H1 (cell line): Measurements from ENCODE around the gene ABCA1. TPM values are rescaled to one million over a fixed set of nuclear protein-coding genes. Genes with fewer than 3 reads are reported as not detected.

Experiments
- CTCF ChIA-PET: fragments of 300-600 bp; sonication (Branson Sonifier 250); formaldehyde crosslinking; loops from one replicate; lab custom pipeline; 2021; ENCODE audit not compliant: partially characterized antibody; lab: Charles Lee
- POLR2A ChIA-PET: fragments of 300-600 bp; sonication (Branson Sonifier 250); formaldehyde crosslinking; loops from one replicate; lab custom pipeline; 2021; ENCODE audit warnings: inconsistent platforms; ENCODE audit not compliant: partially characterized antibody; lab: Charles Lee
- DNase-seq, 2 experiments: peaks; one replicate each; pipeline versions ENCODE4 v3.0.0 to v3.0.0-alpha.2; 2010 to 2022; ENCODE audit warnings: low spot score in 2 of 2, low read depth in 1 of 2, mixed read lengths in 1 of 2
- FAIRE-seq: peaks from 2 replicates; lab custom pipeline; 2011; peaks lifted over from hg19 to GRCh38; lab: Jason Lieb, UNC
- H2AFZ ChIP-seq: 2 replicates; pipeline ENCODE4 v1.8.1; 2012; ENCODE audit warnings: low read length, inconsistent platforms
- H2AK5ac ChIP-seq: 2 replicates; pipeline ENCODE4 v1.6.1; 2013; ENCODE audit warnings: low read depth, low read length
- H2BK120ac ChIP-seq: replicated peaks from 2 replicates; pipeline ENCODE3; 2013; ENCODE audit warnings: low read depth, low read length, inconsistent platforms
- H2BK12ac ChIP-seq: 2 replicates; pipeline ENCODE4 v1.6.1; 2013; ENCODE audit warnings: low read depth, low read length
- H2BK15ac ChIP-seq: 2 replicates; pipeline ENCODE4 v1.6.1; 2013; ENCODE audit warnings: low read length
- H2BK20ac ChIP-seq: 2 replicates; pipeline ENCODE4 v1.6.1; 2013; ENCODE audit warnings: low read length
- H2BK5ac ChIP-seq: 2 replicates; pipeline ENCODE4 v1.6.1; 2013; ENCODE audit warnings: low read depth, low read length
- H3K14ac ChIP-seq: 2 replicates; pipeline ENCODE4 v1.6.1; 2013; ENCODE audit warnings: inconsistent platforms; ENCODE audit not compliant: insufficient read length
- H3K18ac ChIP-seq: 2 replicates; pipeline ENCODE4 v1.6.1; 2013; ENCODE audit warnings: low read length; ENCODE audit errors: extremely low read depth
- H3K23ac ChIP-seq: 2 replicates; pipeline ENCODE4 v1.6.1; 2013; ENCODE audit warnings: inconsistent platforms; ENCODE audit not compliant: insufficient read length
- H3K23me2 ChIP-seq: 2 replicates; pipeline ENCODE4 v1.6.1; 2013; ENCODE audit warnings: low read depth, low read length
- H3K27ac ChIP-seq: 2 replicates; pipeline ENCODE4 v1.6.1; 2011; ENCODE audit warnings: low read depth, low read length, inconsistent platforms
- H3K27me3 ChIP-seq, 4 experiments: replicated peaks in 1 of 4; 1 replicate in 1 of 4; 2 replicates in 3 of 4; pipeline versions ENCODE4 v1.6.1 to v1.8.1; 2011 to 2013; ENCODE audit warnings: low read length in 3 of 4, mild to moderate bottlenecking in 3 of 4, inconsistent platforms in 2 of 4, mixed read lengths in 2 of 4, moderate library complexity in 1 of 4; ENCODE audit not compliant: control insufficient read depth in 3 of 4, insufficient read depth in 3 of 4; ENCODE audit errors: extremely low read depth in 1 of 4
- H3K36me3 ChIP-seq, 4 experiments: 2 replicates each; pipeline versions ENCODE4 v1.6.1 to v1.8.1; 2011 to 2013; ENCODE audit warnings: mild to moderate bottlenecking in 4 of 4, low read length in 3 of 4, moderate library complexity in 2 of 4, control low read depth in 1 of 4, inconsistent platforms in 1 of 4; ENCODE audit not compliant: insufficient read depth in 4 of 4, control insufficient read depth in 2 of 4
- H3K4ac ChIP-seq: replicated peaks from 2 replicates; pipeline ENCODE3; 2013; ENCODE audit warnings: low read length, low read depth, mixed read lengths, inconsistent platforms; ENCODE audit not compliant: insufficient read length
- H3K4me1 ChIP-seq, 4 experiments: replicated peaks in 1 of 4; 1 replicate in 1 of 4; 2 replicates in 3 of 4; pipeline versions ENCODE4 v1.6.1 to v1.8.1; 2011 to 2013; ENCODE audit warnings: low read length in 3 of 4, inconsistent platforms in 2 of 4, mixed read lengths in 1 of 4; ENCODE audit not compliant: insufficient read depth in 4 of 4, control insufficient read depth in 3 of 4
- H3K4me2 ChIP-seq, 2 experiments: 2 replicates each; pipeline versions ENCODE4 v1.6.1 to v1.8.1; 2011 to 2013; ENCODE audit warnings: low read depth in 2 of 2, low read length in 2 of 2, control low read depth in 1 of 2, inconsistent platforms in 1 of 2, mild to moderate bottlenecking in 1 of 2; ENCODE audit not compliant: insufficient read depth in 1 of 2
- H3K4me3 ChIP-seq, 4 experiments: fragments of 200-600, 300-600 bp in 1 of 4; sonication (generic), shearing (Covaris generic), sonication (Bioruptor Twin) in 1 of 4; 2 replicates each; pipeline versions ENCODE4 v1.5.1 to v1.8.1; 2011 to 2016; ENCODE audit warnings: low read length in 4 of 4, low read depth in 3 of 4, control low read depth in 2 of 4, inconsistent platforms in 2 of 4, mild to moderate bottlenecking in 2 of 4, mixed read lengths in 1 of 4, moderate library complexity in 1 of 4; ENCODE audit not compliant: insufficient read depth in 2 of 4; ENCODE audit errors: extremely low read depth in 1 of 4
- H3K56ac ChIP-seq: replicated peaks from 2 replicates; pipeline ENCODE3; 2013; ENCODE audit warnings: low read depth, mild to moderate bottlenecking, mixed read lengths, low read length, inconsistent platforms; ENCODE audit not compliant: insufficient read length
- H3K79me1 ChIP-seq: 2 replicates; pipeline ENCODE4 v1.6.1; 2013; ENCODE audit warnings: low read depth, low read length, control low read depth
- H3K79me2 ChIP-seq, 2 experiments: 2 replicates each; pipeline versions ENCODE4 v1.6.1 to v1.8.1; 2012 to 2013; ENCODE audit warnings: low read length in 2 of 2, mild to moderate bottlenecking in 2 of 2, inconsistent platforms in 1 of 2; ENCODE audit not compliant: insufficient read depth in 2 of 2, control insufficient read depth in 1 of 2
- H3K9ac ChIP-seq, 4 experiments: replicated peaks in 1 of 4; 1 replicate in 1 of 4; 2 replicates in 3 of 4; pipeline versions ENCODE4 v1.6.1 to v1.8.1; 2011 to 2013; ENCODE audit warnings: low read depth in 3 of 4, low read length in 3 of 4, control low read depth in 2 of 4, mild to moderate bottlenecking in 2 of 4, moderate library complexity in 2 of 4, inconsistent platforms in 1 of 4; ENCODE audit errors: extremely low read depth in 1 of 4
- H3K9me3 ChIP-seq, 2 experiments: 2 replicates each; pipeline versions ENCODE4 v1.6.1 to v1.8.1; 2012 to 2013; ENCODE audit warnings: mild to moderate bottlenecking in 2 of 2, moderate library complexity in 2 of 2, control low read depth in 1 of 2, inconsistent platforms in 1 of 2, low read depth in 1 of 2, low read length in 1 of 2, mixed read lengths in 1 of 2; ENCODE audit not compliant: insufficient read depth in 2 of 2
- H4K20me1 ChIP-seq, 2 experiments: replicated peaks in 1 of 2; 2 replicates each; pipeline versions ENCODE3 to v1.8.1; 2011 to 2013; ENCODE audit warnings: inconsistent platforms in 2 of 2, low read length in 2 of 2, mild to moderate bottlenecking in 1 of 2; ENCODE audit not compliant: insufficient read depth in 2 of 2, control insufficient read depth in 1 of 2
- H4K5ac ChIP-seq: 2 replicates; pipeline ENCODE4 v1.6.1; 2013; ENCODE audit warnings: low read length, low read depth, mixed read lengths, inconsistent platforms; ENCODE audit not compliant: insufficient read length
- H4K8ac ChIP-seq: 2 replicates; pipeline ENCODE4 v1.8.0; 2013; ENCODE audit warnings: mild to moderate bottlenecking, moderate library complexity, low read length, inconsistent platforms; ENCODE audit not compliant: insufficient read depth; ENCODE audit errors: extremely low read depth
- H4K91ac ChIP-seq: replicated peaks from 2 replicates; pipeline ENCODE3; 2013; ENCODE audit warnings: low read length, mixed read lengths, inconsistent platforms; ENCODE audit not compliant: insufficient read length
- CBX5 ChIP-seq: fragments of 300-800, 300-1000 bp; sonication (generic); IDR thresholded peaks from 2 replicates; pipeline ENCODE4 v1.7.1; 2016; ENCODE audit warnings: antibody characterized with exemption, low read length, low read depth
- CREB1 ChIP-seq: IDR thresholded peaks from 2 replicates; pipeline ENCODE4 v1.6.1; 2012; ENCODE audit warnings: inconsistent platforms
- HDAC2 ChIP-seq, 2 experiments: fragments of 300-600 bp in 1 of 2; sonication (generic) in 1 of 2; IDR thresholded peaks; 2 replicates each; pipeline ENCODE4 v1.6.1; 2011 to 2012; ENCODE audit warnings: low read depth in 2 of 2, low read length in 2 of 2, mild to moderate bottlenecking in 2 of 2, moderate library complexity in 2 of 2, borderline replicate concordance in 1 of 2, inconsistent platforms in 1 of 2
- POU5F1 ChIP-seq: IDR thresholded peaks from 2 replicates; pipeline ENCODE4 v1.6.1; 2011; ENCODE audit warnings: low read depth, mild to moderate bottlenecking, low read length, moderate library complexity
- WGBS, 2 experiments: shearing (Covaris generic) in 1 of 2; methylation state at CpG; one replicate each; pipeline versions ENCODE4 v1.1.6 to v1.1.7; 2013 to 2015; ENCODE audit warnings: low lambda C conversion rate in 2 of 2, mixed read lengths in 2 of 2, inconsistent platforms in 1 of 2, low coverage in 1 of 2, missing lambda C conversion rate in 1 of 2; ENCODE audit not compliant: insufficient replicate concordance in 2 of 2, insufficient coverage in 1 of 2, insufficient read length in 1 of 2; ENCODE audit errors: extremely low coverage in 1 of 2, missing lambda C conversion rate in 1 of 2; 5-methylcytosine and 5-hydroxymethylcytosine counted together
- polyA plus RNA-seq, 7 experiments: library from polyadenylated mRNA; depleted of rRNA in 3 of 7; stranded (reverse) in 5 of 7; unstranded in 2 of 7; fragments of >200 nt in 5 of 7; fragments of 200-250 nt in 2 of 7; gene quantifications; 1 replicate in 5 of 7; 2 replicates in 1 of 7; 4 replicates in 1 of 7; pipeline versions ENCODE4 v1.2.1 to v1.2.3, GENCODE V29; 2011 to 2013; ENCODE audit warnings: missing spikeins in 2 of 7, mixed read lengths in 2 of 7
- total RNA-seq: library from RNA; stranded (reverse); fragmentation: NEBNext Ultra II Directional; extraction: Animal tissue kit (Norgen Biotek cat#: 25700); gene quantifications from 2 replicates; pipeline ENCODE4 v1.2.1, GENCODE V29; 2021

Gene ABCA1
- total and polyA plus RNA-seq, 2 of the 8 experiments (the other 6 are each of a cell fraction or from before 2014, with no cell fraction given), result 6.9 to 7.8 TPM

DNA sequence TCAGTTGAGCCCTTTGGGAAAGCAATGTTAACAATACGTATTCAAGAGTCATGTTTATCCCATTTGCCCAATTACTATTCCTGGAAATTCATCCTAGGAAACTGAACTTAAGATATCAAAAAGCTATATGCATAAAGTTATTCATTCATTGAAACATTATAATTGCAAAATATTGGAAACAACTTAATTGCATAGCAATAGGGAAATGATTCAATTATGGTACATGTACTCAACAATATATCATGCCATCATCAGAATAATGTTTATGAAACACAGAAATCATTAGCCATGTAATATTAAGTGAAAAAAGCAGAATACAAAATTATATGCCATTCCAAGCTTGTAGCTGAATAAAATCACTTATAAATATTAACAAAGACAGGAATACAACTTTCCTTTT lies 35.3 kb downstream of the ABCA1 start:
- DNase-seq, result no peak
- ChIA-PET POLR2A (interaction anchor here (0.6 kb wide), 1 partner anchor 70 kb away, joined by 3 read pairs; no protein-coding TSS in a partner anchor), CTCF (interaction anchor here (1.1 to 1.4 kb wide), 4 partner anchors 76 to 168 kb away, joined by 3 read pairs; no protein-coding TSS in a partner anchor)
- H2BK15ac ChIP-seq, result no peak overlapping the region
- no peak overlapping the region for H4K5ac ChIP-seq
- 95% methylated on average over 1 of the region's 1 CpG; no CpG with 5 or more reads in 1 of the 2 experiments for WGBS, 2 experiments
- H3K14ac ChIP-seq, result no peak overlapping the region
- H3K36me3 ChIP-seq, result peaks cover 0 to 11% (median 0%) of the 10 kb centered on the region in 4 experiments; a peak in 1 of 8 replicates
- H3K27ac ChIP-seq, result no peak overlapping the region
- no peak overlapping the region for H3K56ac ChIP-seq
- H4K91ac ChIP-seq, result no peak overlapping the region
- no peak overlapping the region for H3K4ac ChIP-seq
- H3K4me3 ChIP-seq, result no peak overlapping the region
- no peaks in the 10 kb centered on the region for H3K27me3 ChIP-seq
- no peak overlapping the region for H2BK120ac ChIP-seq
- no peak overlapping the region for H2AK5ac ChIP-seq
- no peak overlapping the region for H2AFZ ChIP-seq
- no peak overlapping the region for H2BK12ac ChIP-seq
- no peak overlapping the region for H4K8ac ChIP-seq
- H2BK20ac ChIP-seq, result no peak overlapping the region
- H3K23ac ChIP-seq, result no peak overlapping the region
- no peaks in the 10 kb centered on the region for H3K79me2 ChIP-seq
- no peak overlapping the region for H2BK5ac ChIP-seq
- no peak overlapping the region for H3K4me2 ChIP-seq
- H3K9me3 ChIP-seq, result no peaks in the 10 kb centered on the region
- H3K23me2 ChIP-seq, result no peaks in the 10 kb centered on the region
- no peaks in the 10 kb centered on the region for H3K79me1 ChIP-seq
- no peak overlapping the region for H3K9ac ChIP-seq
- peaks cover 0 to 10% (median 4%) of the 10 kb centered on the region in 4 experiments; a peak in 5 of 7 replicates for H3K4me1 ChIP-seq
- no peak overlapping the region for H3K18ac ChIP-seq
- H4K20me1 ChIP-seq, result no peaks in the 10 kb centered on the region
- FAIRE-seq, result no peak
- TF ChIP-seq CBX5, result no peak
- no peak for TF ChIP-seq POU5F1
- TF ChIP-seq HDAC2 (IDR thresholded peaks at IDR 0.05; ENCODE audit: borderline replicate concordance in 1 of 2, low read depth in 2 of 2, low read length in 2 of 2), result no peak
- TF ChIP-seq CREB1, result no peak
